ENCODE results near the gene MPPED1.

MPPED1 gene

DNA sequence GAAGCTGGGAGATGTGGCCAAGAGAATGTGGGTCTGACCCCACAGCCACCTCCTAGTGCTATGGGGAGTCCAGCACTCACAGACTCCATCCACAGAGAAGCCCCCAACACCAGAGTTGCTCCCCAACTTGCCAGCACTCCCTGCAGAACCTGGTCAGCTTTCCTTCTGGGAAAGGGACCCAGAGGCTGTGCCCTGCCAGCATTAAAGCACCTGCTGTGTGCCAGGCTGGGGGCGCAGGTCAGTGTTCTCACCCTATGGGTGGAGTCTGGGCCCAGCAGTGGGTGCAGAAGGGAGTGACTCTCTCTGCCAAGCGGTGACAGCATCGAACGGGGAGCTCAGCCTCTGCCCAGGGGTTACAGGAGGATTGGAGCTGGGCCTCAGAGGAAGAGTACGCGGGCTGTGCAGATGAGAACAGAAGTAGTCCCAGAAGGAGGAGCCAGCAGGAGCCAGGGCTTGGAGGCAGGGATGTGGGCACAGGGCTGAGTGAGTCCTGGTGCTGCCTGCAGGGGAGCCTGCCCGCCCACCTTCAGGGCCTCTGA is 114.4 kb downstream of the MPPED1 start:
- CTCF ChIA-PET, result no interaction called here
- TF ChIP-seq, protein P1, sequence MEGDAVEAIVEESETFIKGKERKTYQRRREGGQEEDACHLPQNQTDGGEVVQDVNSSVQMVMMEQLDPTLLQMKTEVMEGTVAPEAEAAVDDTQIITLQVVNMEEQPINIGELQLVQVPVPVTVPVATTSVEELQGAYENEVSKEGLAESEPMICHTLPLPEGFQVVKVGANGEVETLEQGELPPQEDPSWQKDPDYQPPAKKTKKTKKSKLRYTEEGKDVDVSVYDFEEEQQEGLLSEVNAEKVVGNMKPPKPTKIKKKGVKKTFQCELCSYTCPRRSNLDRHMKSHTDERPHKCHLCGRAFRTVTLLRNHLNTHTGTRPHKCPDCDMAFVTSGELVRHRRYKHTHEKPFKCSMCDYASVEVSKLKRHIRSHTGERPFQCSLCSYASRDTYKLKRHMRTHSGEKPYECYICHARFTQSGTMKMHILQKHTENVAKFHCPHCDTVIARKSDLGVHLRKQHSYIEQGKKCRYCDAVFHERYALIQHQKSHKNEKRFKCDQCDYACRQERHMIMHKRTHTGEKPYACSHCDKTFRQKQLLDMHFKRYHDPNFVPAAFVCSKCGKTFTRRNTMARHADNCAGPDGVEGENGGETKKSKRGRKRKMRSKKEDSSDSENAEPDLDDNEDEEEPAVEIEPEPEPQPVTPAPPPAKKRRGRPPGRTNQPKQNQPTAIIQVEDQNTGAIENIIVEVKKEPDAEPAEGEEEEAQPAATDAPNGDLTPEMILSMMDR (IDR thresholded peaks at IDR 0.05; ENCODE audit: insufficient read depth, low read length, missing control alignments), result no peak
- no peak overlapping the region for H3K4me3 ChIP-seq (ENCODE audit: low read depth, low read length)
- POLR2A ChIA-PET, result no interaction called here
- no peak for DNase-seq (ENCODE audit: low read depth, low spot score)

DNA sequence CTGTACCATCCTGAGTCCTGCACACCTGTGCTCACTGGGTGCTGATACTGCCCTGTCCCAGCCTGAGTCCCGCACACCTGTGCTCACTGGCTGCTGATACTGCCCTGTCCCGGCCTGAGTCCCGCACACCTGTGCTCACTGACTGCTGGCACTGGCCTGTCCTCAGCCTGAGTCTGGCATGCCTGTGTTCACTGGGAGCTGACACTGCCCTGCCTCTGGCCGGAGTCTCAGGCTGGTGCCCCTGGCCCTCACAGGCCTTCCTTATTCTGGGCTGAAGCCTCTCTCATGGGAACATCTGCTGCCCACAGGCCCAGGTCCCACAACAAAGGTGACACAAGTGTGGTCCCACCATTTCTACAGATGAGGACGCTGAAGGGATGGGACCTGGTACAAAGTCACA is 115.1 kb downstream of the MPPED1 start:
- CTCF ChIA-PET, result no interaction called here
- H3K4me3 ChIP-seq (ENCODE audit: low read depth, low read length), result no peak overlapping the region
- TF ChIP-seq, protein P1 (IDR thresholded peaks at IDR 0.05; ENCODE audit: insufficient read depth, low read length, missing control alignments), result no peak
- POLR2A ChIA-PET, result no interaction called here
- DNase-seq (ENCODE audit: low read depth, low spot score), result no peak

DNA sequence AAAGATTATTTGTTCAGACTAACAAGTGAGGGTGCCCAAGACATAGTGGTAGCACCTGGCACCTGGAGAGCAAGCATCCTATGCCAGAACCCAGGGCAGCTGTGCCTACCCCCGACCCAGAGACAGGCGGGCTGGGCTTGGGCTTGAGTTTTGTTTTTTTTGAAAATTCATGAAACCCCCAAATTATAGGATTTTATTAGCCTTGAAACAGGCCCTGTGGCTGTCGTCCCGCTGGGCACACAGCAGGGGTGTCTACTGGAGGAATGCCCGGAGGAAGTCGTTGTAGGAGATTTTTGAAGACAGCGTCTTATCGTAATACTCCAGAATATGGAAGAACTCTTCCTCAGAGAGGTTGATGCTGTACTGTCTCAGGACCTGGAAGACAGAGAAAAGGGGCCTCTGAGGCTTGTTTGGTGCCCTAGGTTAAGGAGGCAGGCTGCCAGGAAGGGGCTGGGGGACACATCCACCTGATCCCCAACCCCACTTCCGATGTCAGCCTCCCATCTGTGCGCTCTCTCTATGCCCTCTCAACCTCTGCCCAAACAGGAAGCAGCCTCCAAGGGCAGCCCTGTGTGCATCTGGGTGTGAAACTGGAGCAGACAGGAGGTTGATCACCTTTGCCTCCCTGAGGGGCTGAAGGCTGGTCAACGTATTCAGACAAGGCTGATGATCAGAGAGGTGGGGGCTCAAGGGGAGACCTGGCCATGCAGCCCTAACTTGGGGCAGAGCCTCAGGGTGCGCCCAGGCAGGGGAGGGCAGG is 117.0 kb downstream of the MPPED1 start:
- CTCF ChIA-PET, result no interaction called here
- no peak for DNase-seq (ENCODE audit: low read depth, low spot score)
- no peak overlapping the region for H3K4me3 ChIP-seq (ENCODE audit: low read depth, low read length)
- TF ChIP-seq, protein P1 (IDR thresholded peaks at IDR 0.05; ENCODE audit: insufficient read depth, low read length, missing control alignments), result no peak
- POLR2A ChIA-PET, result no interaction called here

DNA sequence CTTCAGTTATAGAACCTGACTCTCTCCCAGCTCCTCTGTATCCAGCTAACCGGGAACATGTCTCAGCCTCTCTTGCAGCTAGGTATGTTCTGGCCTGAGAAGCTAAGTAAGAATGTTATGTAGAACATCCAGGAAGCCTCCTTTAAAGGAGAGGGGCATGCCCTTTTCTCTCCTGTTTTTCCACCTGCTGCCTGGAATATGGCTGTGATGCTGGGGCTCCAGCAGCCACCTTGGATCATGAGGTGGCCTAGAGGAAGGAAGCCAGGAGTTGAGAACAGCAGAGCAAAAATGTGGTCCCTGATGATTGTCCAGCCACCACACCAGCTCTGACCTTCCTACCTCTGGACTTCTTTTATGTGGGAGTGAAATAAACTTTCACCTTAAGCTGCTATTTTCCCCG is 117.6 kb downstream of the MPPED1 start:
- no peak overlapping the region for H3K4me3 ChIP-seq (ENCODE audit: low read depth, low read length)
- TF ChIP-seq, protein P1 (IDR thresholded peaks at IDR 0.05; ENCODE audit: insufficient read depth, low read length, missing control alignments), result no peak
- ChIA-PET CTCF (no interaction called here), POLR2A (no interaction called here)
- DNase-seq (ENCODE audit: low read depth, low spot score), result no peak

DNA sequence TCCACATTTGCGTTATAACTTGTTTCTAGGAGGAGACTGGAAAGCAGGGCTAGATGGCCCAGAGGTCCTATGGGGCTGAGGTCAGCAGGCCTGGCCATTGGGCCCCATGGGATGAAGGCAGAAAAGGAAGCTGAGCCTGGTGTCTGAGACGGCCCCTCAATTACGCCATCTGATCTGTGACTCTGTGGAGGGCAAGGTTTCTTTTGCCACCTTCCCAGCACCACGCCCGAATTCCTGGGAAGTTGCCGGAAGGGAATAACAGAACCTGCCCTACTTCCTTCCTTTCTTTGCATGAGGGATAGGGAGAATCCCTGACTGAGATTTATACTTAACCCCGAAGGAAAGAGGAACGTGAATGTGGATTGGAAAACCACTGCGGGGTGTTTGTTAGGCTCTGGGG is 118.1 kb downstream of the MPPED1 start:
- TF ChIP-seq, protein P1 (IDR thresholded peaks at IDR 0.05; ENCODE audit: insufficient read depth, low read length, missing control alignments), result no peak
- DNase-seq (ENCODE audit: low read depth, low spot score), result no peak
- H3K4me3 ChIP-seq (ENCODE audit: low read depth, low read length), result no peak overlapping the region
- POLR2A ChIA-PET, result no interaction called here
- CTCF ChIA-PET, result no interaction called here

DNA sequence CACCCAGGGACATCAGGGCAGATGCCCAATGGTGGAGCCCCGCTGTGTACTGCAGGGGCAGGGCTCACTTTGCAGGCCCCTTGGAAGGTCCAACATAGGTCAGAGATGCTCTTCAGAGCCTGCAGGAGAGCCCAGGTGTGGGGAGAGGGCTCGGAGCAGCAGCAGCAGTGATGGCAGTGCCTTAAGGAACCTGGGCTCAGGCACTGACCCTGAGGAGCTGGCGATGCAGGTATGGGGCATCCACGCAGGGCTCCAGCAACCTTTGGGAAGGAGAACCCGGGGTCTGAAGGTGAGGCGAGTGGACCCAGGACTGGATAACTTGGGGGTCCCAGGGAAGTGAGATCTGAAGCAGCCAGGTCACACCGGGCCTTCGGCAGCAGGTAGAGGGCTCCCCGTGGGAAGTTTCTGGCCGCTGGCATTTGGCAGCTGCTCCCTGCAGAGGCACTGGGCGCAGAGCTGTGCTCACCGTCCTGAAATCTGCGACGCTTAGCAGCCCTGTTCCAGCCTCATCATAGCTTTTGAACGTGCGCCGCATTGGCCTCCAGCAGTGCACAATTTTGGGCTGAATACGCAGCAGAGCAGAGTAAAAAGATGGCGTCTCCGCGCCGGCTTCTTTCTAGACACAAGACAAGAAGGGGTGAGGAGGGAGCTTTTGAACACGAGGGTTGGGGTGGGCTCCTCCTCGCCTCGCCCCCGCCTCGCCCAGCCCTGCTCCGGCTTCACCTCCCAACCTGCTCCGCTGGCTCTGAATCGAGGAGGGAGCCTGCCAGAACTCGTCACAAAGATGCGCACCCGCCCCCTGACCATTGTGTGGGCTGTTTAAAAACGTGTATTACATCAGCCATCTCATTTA is 118.8 kb downstream of the MPPED1 start:
- DNase-seq (ENCODE audit: low read depth, low spot score), result no peak
- H3K4me3 ChIP-seq (ENCODE audit: low read depth, low read length), result no peak overlapping the region
- ChIA-PET POLR2A (no interaction called here), CTCF (no interaction called here)
- TF ChIP-seq, protein P1 (IDR thresholded peaks at IDR 0.05; ENCODE audit: insufficient read depth, low read length, missing control alignments), result no peak
